GM20000 (cell line): ENCODE results near the gene ZNF514.

Source experiments
- DNase-seq: peaks from one replicate; pipeline ENCODE4 v3.0.0; 2012; ENCODE audit warnings: low spot score
- CTCF ChIP-seq: IDR thresholded peaks from 2 replicates; pipeline ENCODE4 v1.5.1; 2012; ENCODE audit warnings: mild to moderate bottlenecking, control low read depth; ENCODE audit errors: extremely low read depth, missing control alignments

The ZNF514 gene

GRCh38 chr2:95122197-95122551, 37.5 kb downstream of the ZNF514 start:
- no peak for DNase-seq

GRCh38 chr2:95121407-95122196, 38.0 kb downstream of the ZNF514 start, which contains the start of gene MRPS5:
MRPS5 (minus strand) TSS chr2:95121808; CDS start chr2:95121791, 17 bp downstream.
- no peak for TF ChIP-seq CTCF
- DNase-seq, result peak; percentile 94

More at GRCh38 chr2:95122197-95122551, 37.5 kb downstream of the ZNF514 start:
- no peak for TF ChIP-seq CTCF

- TF ChIP-seq CTCF, result no peak
- no peak for DNase-seq
Observed at GRCh38 chr2:95121093-95121406, 38.6 kb downstream of the ZNF514 start.

- DNase-seq, result peak; percentile 80
- TF ChIP-seq CTCF, result peak; percentile 87
Observed at GRCh38 chr2:95115418-95115817, 44.2 kb downstream of the ZNF514 start.

GRCh38 chr2:95113464-95113863, 46.2 kb downstream of the ZNF514 start:
- no peak for DNase-seq

GRCh38 chr2:95110395-95110794, 49.3 kb downstream of the ZNF514 start:
- no peak for TF ChIP-seq CTCF
- no peak for DNase-seq

More at GRCh38 chr2:95113464-95113863, 46.2 kb downstream of the ZNF514 start:
- no peak for TF ChIP-seq CTCF

- no peak for TF ChIP-seq CTCF
- DNase-seq, result no peak
Observed at GRCh38 chr2:95109260-95109659, 50.4 kb downstream of the ZNF514 start.
